HG02852 (cell line): Measurements from ENCODE around the gene ATF4.
"Not testable (repeated sequence)": the region's sequence is repeated elsewhere in the genome, so short reads cannot be mapped to it uniquely, and the experiment has no call there.

ENCODE experiments used
- ATAC-seq: cut with Tn5 transposase; IDR thresholded peaks from one replicate; pipeline ENCODE4 v1.9.1; 2021; ENCODE audit warnings: mild to moderate bottlenecking, moderate library complexity; ENCODE audit not compliant: unreplicated experiment

The ATF4 gene

DNA sequence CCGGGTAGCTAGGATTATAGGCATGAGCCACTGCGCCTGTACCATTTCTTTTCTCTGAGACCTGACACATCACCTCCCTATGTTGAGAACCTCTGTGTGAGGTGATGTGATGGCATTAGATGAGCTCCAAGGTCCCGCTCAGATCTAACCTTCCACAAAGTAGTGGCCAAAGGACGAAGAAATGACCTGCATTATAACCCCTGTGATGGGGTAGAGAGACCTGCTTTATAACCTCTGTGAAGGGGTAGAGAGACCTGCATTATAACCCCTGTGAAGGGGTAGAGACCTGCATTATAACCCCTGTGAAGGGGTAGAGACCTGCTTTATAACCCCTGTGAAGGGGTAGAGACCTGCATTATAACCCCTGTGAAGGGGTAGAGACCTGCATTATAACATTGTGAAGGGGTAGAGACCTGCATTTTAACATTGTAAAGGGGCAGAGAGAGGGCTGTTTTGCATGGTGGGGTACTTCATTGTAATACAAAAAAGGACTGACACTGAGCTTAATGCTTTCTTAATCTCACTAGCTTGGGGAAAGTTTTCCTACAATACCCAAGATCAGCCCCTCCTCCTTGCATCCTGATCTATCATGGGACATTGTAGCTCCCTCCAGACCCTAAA lies 9.7 kb upstream of the ATF4 start:
- ATAC-seq: no peak

- ATAC-seq: no peak
Observed at GRCh38 chr22:39511226-39511625, 9.1 kb upstream of the ATF4 start.

- no peak for ATAC-seq
Observed at GRCh38 chr22:39512026-39512425, 8.3 kb upstream of the ATF4 start.

- ATAC-seq: no peak
Observed at GRCh38 chr22:39513791-39514190, 6.6 kb upstream of the ATF4 start.

DNA sequence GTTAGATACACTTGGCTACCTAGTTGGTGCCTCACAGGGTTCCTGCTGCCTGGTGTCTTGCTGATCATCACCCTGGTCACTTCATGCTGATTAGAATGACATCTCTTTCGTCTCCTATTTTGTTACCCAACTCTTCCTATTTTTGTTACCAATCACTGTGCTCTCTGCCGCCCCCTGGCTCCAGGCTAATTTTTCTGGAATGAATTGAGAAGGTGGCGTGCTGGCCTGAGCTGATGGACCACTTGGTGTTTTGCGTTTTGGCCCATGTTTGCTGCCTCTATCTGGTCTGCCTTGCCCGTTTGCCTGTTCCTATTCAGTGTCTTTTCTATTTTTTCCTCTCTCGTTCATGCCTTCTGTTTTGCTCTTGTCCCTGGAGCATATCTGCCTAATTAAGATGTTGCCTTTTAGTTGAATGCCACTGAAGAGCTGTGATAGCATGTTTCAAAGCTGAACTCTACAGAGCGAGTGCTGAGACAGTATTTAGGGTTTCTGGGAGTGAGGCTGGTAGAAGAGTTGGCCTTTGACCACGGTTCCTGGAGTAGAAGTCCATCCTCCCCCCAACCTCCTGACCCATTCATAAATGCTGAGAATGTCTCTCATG lies 5.9 kb upstream of the ATF4 start:
- no peak for ATAC-seq

- no peak for ATAC-seq
Observed at GRCh38 chr22:39515266-39516050, 4.9 kb upstream of the ATF4 start.

DNA sequence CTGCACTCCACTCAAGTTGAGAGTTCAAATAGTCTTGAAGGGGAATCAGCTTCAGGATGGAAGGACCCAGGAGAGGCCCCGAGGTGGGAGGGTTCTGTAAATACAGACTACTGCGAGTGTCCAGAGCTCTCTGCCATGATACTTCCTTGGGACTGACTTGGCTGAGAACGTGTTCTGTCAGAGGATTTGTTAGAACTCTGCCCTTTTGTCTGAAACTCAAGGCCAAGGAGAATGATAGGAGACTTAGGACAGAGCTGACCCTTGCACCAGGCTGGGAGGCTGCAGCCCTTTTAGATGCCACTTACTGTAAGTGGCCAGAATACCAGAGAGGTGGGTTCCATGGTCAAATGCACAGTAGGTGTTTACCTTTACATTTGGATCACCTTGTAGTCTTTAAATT lies 2.9 kb upstream of the ATF4 start:
- ATAC-seq: no peak

DNA sequence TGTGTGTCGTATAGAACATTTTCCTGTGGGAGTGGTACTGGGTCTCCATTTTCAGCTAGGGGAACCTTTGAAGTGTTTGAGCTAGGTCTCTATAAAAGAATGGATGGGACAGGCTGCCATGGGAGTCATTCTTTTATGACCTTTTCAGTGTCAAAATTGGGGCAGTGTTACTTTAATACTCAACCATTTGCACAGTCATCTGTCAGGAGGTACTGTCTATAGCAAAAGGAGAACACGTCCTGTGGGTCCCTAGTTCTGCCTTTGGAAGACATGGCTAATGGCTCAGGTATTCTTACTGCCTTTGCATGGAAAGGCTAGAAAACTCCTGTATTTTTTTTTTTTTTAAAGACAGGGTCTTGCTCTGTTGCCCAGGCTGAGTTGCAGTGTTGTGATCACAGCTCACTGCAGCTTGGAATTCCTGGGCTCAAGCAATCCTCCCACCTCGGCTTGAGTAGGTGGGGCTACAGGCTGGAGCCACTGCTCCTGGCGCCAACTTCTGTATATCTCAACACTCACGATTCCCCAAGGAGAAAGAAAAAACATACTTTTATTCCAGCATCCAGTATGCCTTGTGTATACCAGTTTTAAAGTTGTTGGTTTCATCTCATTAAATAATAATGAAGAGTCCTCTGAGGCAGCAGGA lies 2.1 kb upstream of the ATF4 start:
- ATAC-seq: no peak

DNA sequence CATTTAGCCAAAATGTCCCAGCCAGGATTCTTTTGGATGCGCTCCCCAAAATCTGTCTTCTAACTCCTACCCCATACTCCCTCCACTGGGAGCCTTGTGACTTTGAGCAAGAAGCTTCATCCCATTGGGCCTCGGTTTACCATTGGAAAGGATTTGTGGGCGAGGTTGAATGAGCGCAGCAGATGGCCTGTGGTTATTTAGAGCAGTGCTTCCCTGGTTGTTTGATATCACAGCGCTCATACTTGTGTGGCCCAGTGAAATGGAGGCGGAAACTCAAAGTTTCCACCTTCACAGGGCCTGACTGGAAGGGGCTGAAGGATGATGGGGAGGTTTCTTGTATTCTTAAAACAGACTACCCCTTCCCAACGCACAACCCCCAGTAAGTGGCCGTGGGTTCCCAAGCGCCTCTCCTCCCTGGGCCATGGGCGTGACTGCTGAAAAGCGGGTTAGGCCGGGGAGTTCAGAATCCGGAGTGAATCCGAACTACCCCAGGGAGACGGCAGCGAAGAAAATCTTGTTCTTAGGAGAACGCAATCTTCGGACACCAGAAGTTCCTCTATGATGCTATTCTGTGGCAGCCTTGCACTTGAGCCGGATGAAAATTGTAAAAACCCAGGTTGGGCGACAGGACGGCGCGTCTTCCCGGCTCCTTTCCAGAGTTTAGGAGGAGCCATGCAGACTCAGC lies 1.2 kb upstream of the ATF4 start:
- ATAC-seq: no peak

DNA sequence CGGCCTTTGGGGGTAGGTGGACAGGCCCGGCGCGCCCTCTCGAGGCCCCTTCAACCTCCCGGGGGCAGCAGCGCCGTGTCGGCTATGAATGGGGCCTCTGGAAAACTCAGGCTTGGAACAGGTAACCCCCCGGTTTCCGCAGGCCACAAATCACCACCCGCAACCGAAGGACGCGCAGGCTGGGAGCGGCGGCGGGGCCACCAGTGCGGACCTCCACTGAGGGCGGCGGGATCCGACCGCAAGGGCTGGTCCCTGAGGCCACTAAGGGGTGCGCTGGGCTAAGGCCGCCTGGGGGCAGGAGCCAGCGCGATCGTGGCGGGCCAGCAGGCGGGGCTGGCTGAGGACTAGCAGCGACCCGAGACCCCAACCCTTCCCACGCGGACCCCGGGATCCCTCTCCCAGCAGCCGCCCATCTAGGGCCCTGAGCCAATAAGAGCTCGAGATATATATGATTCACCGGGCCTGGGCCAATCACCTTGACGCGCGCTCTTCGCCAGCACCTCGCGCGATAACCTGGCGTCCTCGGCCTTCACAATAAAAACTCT lies 609 bp upstream of the ATF4 start:
- ATAC-seq: peak; percentile 80

- not testable (repeated sequence) for ATAC-seq
Observed at GRCh38 chr22:39521106-39521885, 934 bp downstream of the ATF4 start.

GRCh38 chr22:39522091-39522490 lies 1.7 kb downstream of the ATF4 start:
- not testable (repeated sequence) for ATAC-seq

DNA sequence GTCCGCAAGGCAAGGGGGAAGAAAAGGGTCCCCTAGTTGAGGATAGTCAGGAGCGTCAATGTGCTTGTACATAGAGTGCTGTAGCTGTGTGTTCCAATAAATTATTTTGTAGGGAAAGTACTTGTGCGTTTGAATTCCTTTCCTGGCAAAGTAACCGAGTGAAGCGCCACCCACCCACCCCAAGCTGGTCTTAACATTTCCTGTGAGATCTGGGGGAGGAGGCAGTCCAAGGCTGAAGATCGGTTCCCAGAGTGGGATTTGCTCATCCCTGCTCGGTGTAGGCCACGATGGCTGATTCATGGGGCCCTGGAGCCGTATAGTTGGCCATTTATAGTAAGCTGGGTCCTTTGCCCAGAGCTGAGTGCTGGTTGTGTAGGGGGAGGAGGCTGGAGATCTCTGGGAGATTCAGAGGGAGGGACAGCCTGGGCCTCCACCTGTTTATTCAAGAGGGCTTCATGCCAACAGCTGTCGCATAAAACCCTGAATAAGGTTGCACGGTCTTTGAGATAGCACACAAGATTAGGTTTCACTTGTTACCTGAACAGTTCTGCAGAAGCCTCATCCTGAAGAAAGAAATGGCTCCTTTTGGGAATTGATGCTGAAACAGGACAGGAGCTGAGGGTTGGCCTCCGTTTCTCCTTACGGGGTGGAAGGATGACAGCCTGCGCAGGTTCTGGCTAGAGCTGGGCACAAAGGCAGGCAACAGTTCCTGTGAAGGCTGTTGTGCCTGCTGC lies 2.4 kb downstream of the ATF4 start:
- no peak for ATAC-seq

- ATAC-seq: no peak
Observed at GRCh38 chr22:39524089-39524752, 3.9 kb downstream of the ATF4 start.

DNA sequence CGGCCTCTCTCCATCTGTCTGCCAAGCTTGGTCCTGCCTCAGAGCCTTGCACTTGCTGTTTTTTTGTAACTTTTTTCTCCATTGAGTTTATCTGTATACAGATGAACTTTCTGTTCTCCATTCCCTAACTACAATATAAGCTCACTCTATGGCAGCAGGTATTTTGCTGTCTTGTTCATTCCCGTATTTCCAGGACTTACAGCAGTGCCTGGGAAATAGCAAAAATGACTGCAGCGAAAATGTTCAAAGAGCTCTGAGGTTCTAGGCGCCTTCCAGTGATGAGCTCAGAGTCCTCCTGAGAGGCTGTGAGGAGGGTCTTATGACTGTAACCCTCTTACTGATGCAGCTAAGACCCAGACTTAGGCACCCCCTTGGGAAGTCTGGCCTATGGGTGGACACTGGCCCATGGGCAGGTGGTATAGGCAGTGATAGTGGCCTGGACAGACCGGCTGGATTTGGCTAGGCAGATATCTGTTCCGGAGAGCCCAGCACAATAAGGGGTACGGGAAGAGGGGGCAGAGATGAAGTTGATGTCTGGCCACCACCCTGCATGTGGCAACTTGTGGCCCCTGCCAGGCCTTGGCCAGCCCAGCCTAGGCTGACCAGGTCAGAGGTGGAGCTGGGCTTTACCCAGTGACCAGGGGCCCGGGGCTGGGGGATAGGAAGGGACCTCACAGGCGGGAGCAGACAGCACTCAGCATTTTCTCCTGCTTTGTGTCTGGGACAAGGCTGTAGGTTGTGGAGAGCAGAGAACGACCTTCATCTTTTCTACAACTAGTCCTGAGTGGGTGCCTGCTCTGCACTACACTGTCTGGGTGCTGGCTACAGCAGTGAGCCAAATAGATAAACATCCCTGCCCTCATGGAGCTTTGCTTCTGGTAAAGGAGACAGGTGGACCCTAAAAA lies 4.6 kb downstream of the ATF4 start:
- no peak for ATAC-seq

DNA sequence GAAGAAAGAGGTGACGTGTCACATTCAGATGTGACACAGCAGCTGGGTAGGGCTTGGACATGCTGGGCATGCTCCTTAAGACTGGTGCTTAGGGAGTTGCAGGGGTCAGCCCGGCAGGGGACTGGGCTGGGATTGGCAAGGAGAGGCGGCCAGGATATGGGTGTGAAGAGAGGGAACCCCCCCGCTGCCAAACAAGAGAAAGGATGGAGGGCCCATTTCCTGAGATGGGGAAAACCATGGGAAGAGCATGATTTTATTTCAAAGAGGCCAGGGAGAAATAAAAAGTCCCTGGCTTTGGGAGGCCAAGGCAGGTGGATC lies 5.3 kb downstream of the ATF4 start:
- ATAC-seq: no peak

DNA sequence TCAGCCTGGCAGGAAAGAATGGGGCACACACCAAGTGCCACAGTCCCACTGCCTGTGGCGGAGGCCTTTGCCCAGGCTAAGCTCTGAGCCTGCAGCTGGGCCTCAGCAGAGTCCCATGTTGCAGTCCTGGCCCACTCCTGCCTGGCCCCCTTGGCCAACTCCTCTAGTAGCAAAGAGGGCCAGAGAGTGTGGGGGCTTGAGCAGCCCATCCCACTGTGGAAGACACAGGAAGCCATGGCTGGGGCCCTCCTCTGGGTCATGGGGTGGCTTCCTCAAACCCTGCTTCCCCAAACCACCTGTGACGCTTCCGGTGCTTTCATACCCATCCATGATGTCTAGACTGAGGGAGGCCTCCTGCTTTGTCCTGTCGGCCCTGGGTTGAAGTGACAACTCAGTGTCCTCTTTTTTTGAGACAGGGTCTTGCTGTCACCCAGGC lies 6.4 kb downstream of the ATF4 start:
- ATAC-seq: no peak

- no peak for ATAC-seq
Observed at GRCh38 chr22:39527481-39527961, 7.2 kb downstream of the ATF4 start.
